B cell (primary cell): ENCODE results near the gene SLC35F5.
A peak's percentile ranks its signal among the peaks of the same experiment; 100 is the strongest.

ENCODE experiments used
- EZH2 ChIP-seq: IDR thresholded peaks from 2 replicates; pipeline ENCODE4 v1.6.1; 2012; ENCODE audit warnings: borderline replicate concordance, low read depth, mild to moderate bottlenecking, moderate library complexity, low read length; ENCODE audit not compliant: insufficient read depth, poor library complexity, severe bottlenecking
- TF ChIP-seq, protein P1 (sequence below): fragments of 200-600 bp; IDR thresholded peaks from one replicate; pipeline ENCODE4 v1.8.0; 2022; ENCODE audit warnings: antibody characterized with exemption, mild to moderate bottlenecking

DNA sequence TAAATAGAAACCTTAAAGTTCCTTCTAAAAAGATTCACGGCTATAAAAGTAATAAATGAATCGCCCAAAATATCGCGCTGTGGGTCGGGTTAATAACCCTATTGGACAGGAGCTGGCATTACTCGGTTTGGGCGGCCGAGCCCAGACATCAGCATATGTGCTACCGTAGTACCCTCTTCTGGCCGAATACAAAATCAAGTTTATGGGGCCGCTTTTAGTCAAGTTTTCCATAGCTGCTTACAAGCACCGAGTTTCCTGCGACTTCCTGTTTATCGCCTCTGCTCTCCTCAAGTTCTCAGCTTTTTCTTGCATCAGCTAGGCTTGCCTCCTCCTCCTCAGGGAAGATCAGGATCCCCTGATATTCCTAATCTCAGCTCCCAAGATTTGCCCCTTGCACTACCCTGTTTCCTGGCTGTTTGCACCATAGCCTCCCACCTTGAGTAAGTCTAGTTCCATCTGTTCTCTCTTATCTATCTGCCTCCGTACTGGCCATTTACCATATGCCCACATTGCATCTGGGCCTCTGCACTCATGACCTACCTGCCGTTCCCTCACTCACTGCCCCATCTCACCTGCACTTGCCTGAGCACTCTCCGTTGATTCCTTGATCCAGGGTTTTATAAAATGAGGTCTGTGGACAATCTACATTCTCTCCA lies 56.1 kb downstream of the SLC35F5 start:
- TF ChIP-seq, protein P1, sequence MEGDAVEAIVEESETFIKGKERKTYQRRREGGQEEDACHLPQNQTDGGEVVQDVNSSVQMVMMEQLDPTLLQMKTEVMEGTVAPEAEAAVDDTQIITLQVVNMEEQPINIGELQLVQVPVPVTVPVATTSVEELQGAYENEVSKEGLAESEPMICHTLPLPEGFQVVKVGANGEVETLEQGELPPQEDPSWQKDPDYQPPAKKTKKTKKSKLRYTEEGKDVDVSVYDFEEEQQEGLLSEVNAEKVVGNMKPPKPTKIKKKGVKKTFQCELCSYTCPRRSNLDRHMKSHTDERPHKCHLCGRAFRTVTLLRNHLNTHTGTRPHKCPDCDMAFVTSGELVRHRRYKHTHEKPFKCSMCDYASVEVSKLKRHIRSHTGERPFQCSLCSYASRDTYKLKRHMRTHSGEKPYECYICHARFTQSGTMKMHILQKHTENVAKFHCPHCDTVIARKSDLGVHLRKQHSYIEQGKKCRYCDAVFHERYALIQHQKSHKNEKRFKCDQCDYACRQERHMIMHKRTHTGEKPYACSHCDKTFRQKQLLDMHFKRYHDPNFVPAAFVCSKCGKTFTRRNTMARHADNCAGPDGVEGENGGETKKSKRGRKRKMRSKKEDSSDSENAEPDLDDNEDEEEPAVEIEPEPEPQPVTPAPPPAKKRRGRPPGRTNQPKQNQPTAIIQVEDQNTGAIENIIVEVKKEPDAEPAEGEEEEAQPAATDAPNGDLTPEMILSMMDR: peak; percentile 74
- TF ChIP-seq EZH2: no peak
